ENCODE results near the gene MAP1LC3A.

GRCh38 chr20:34581341-34582184 lies 23.0 kb downstream of the MAP1LC3A start:
- TF ChIP-seq POLR2A (IDR thresholded peaks at IDR 0.05; ENCODE audit: low read depth, low read length) (no peak), POLR2AphosphoS5 (IDR thresholded peaks at IDR 0.05; ENCODE audit: low read depth, low read length) (no peak), TAF1 (IDR thresholded peaks at IDR 0.05; ENCODE audit: borderline replicate concordance, low read depth, low read length) (no peak)
